ENCODE measurements around the gene HMCES. TPM values are rescaled to one million over a fixed set of nuclear protein-coding genes. Genes with fewer than 3 reads are reported as not detected.

The HMCES gene
- total and polyA plus RNA-seq, 7 donors, result 15.2 to 41.2 (median 21.6) TPM

DNA sequence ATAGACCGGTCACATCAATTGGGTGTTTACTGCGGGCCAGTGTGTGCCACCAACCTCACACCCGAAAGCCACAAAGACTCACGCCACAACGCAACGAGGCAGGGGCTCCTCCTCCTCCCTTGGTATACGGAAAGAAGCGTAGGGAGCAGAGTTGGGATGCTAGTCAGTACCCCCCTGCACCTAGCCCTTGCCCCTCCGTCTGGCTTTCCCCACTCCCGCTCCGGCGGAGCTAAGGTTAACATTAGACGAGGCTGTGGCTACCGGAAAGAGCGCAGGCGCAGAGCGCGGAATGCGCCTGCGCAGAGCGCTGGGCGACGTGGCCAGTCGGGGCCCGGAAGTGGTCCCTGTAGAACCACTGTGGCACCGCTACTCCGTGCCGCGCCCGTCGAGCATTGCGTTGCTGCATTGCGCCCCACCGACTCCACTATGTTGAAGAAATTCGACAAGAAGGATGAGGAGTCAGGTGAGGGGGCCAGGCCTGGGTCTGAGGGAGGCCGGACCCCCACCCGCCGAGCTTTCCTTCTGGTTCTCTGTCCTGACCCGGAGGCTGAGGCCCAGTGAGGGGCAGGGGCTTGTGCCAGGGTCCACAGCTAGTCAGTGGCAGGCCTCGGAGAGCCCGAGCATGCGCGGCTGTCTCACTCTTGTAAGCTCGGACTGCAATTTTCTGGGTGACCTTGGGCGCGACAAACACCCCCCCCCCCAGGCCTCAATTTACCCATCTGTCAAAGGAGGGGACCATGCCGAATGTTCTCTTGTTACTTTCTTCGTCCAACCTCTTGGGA lies 29.2 kb upstream of the HMCES start, which contains the start of gene COPG1:
Gene COPG1, plus strand, starts transcription at position 323 of the 782 bp plus-strand sequence. Its CDS starts 104 bp downstream, at position 427.
- Histone ChIP-seq H3K4me3 (peak within 1 kb of the TSS; percentile 83 to 87 (median 86)), H3K27ac (peak within 1 kb of the TSS; percentile 78 to 90 (median 84)), H3K27me3 (no peaks in the 10 kb centered on the region), H3K4me1 (peaks cover 0 to 49% (median 39%) of the 10 kb centered on the region in 4 donors), H3K9me3 (no peaks in the 10 kb centered on the region), H3K36me3 (peaks cover 12 to 30% (median 22%) of the 10 kb centered on the region in 4 donors)
- TF ChIP-seq POLR2A (IDR thresholded peaks at IDR 0.05) (peak; percentile 93 to 94), EP300 (IDR thresholded peaks at IDR 0.05) (peak in 1 of 4 donors; percentile 7), POLR2AphosphoS5 (IDR thresholded peaks at IDR 0.05) (peak; percentile 93 to 99 (median 98))
- TF ChIP-seq, protein P1, sequence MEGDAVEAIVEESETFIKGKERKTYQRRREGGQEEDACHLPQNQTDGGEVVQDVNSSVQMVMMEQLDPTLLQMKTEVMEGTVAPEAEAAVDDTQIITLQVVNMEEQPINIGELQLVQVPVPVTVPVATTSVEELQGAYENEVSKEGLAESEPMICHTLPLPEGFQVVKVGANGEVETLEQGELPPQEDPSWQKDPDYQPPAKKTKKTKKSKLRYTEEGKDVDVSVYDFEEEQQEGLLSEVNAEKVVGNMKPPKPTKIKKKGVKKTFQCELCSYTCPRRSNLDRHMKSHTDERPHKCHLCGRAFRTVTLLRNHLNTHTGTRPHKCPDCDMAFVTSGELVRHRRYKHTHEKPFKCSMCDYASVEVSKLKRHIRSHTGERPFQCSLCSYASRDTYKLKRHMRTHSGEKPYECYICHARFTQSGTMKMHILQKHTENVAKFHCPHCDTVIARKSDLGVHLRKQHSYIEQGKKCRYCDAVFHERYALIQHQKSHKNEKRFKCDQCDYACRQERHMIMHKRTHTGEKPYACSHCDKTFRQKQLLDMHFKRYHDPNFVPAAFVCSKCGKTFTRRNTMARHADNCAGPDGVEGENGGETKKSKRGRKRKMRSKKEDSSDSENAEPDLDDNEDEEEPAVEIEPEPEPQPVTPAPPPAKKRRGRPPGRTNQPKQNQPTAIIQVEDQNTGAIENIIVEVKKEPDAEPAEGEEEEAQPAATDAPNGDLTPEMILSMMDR (IDR thresholded peaks at IDR 0.05), result no peak
- peak; percentile 92 for DNase-seq
- intact Hi-C loops (cut with DNase I), result loop anchor here (5.0 kb wide), 3 partner anchors 127 to 277 kb away; partner anchors contain the start of gene RAB43
- 0% methylated on average over 48 of the region's 48 CpGs for WGBS, 2 donors

DNA sequence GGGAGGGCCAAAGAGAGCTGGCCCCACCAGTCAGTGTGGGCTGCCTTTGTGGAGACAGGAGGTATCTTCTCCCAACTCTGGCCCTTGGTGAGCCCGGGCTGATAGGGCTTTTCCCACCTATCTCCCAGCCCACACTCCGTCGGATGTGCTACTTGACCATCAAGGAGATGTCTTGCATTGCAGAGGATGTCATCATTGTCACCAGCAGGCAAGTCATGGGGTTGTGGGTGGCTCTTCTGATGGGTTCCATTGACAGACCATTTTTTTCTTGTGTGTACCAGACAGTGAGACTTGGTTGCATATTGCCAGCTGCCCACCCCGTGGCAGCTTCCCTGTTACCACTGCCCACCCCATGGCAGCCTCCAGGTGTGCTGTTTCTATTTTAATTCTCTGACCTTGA lies 25.9 kb upstream of the HMCES start:
- Histone ChIP-seq H3K27me3 (no peaks in the 10 kb centered on the region), H3K27ac (no peak overlapping the region), H3K4me3 (no peak overlapping the region), H3K36me3 (peaks cover 39 to 62% (median 55%) of the 10 kb centered on the region in 4 donors), H3K4me1 (peaks cover 0 to 36% (median 27%) of the 10 kb centered on the region in 4 donors), H3K9me3 (no peaks in the 10 kb centered on the region)
- DNase-seq, result no peak
- 91 to 99% methylated on average over 4 of the region's 4 CpGs for WGBS, 2 donors
- intact Hi-C loops (cut with DNase I), result no loop called here
- TF ChIP-seq EP300 (IDR thresholded peaks at IDR 0.05) (no peak), POLR2AphosphoS5 (IDR thresholded peaks at IDR 0.05) (no peak), POLR2A (IDR thresholded peaks at IDR 0.05) (no peak)

DNA sequence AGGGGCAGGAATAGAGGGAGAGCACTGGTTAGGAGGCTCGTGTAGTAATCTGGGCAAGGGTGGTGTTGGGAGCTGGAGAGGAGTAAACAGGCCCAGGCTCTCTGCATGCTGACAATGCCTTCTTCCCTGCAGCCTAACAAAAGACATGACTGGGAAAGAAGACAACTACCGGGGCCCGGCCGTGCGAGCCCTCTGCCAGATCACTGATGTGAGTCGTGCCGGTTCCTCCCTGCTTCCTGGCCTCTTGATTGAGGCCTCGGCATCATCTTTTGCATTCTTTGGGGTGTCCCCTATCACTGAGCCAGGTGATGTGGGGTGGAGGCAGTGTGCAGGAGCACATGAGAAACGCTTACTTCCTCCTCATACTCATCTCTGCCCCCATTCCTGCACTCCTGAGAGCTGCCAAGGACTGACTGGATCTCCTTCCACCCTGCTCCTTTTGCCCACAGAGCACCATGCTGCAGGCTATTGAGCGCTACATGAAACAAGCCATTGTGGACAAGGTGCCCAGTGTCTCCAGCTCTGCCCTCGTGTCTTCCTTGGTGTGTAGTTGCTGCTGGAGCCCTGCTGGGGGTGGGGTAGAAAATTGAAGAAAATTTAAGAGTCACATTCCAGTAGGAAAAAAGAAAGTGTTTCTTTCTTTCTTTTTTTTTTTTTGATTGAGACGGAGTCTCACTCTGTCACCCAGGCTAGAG lies 24.0 kb upstream of the HMCES start:
- Histone ChIP-seq H3K4me3 (no peak overlapping the region), H3K36me3 (peaks cover 55 to 80% (median 70%) of the 10 kb centered on the region in 4 donors), H3K27me3 (no peaks in the 10 kb centered on the region), H3K27ac (no peak overlapping the region), H3K4me1 (peaks cover 0 to 25% (median 16%) of the 10 kb centered on the region in 4 donors), H3K9me3 (no peaks in the 10 kb centered on the region)
- no peak for DNase-seq
- WGBS, 2 donors, result 92 to 93% methylated on average over 12 of the region's 12 CpGs
- intact Hi-C loops (cut with DNase I), result no loop called here
- no peak for TF ChIP-seq POLR2AphosphoS5 (IDR thresholded peaks at IDR 0.05)
- no peak for TF ChIP-seq EP300 (IDR thresholded peaks at IDR 0.05)
- TF ChIP-seq POLR2A (IDR thresholded peaks at IDR 0.05), result no peak
- TF ChIP-seq, protein P1 (IDR thresholded peaks at IDR 0.05), result no peak

DNA sequence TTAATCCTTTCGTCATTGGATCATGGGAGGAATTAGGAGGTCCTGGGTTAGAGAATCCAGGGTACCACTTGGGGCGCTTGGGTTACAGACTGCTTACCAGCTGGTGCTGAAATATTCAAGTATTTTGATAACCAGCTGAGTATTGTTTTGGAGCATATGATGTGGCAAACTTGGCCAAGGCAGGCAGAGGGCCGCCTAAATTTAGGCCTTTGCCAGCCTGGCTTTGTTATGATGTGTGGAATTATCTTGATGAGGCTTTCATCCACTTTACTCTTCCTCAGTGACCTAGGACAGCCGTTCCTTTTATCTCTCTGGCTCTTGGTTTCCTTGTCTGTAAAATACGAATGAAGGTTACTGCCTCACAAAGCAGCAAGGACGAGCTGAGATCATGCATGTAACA lies 22.4 kb upstream of the HMCES start:
- TF ChIP-seq POLR2AphosphoS5 (IDR thresholded peaks at IDR 0.05) (no peak), POLR2A (IDR thresholded peaks at IDR 0.05) (no peak), EP300 (IDR thresholded peaks at IDR 0.05) (no peak)
- TF ChIP-seq, protein P1 (IDR thresholded peaks at IDR 0.05), result no peak
- intact Hi-C loops (cut with DNase I), result no loop called here
- H3K27ac ChIP-seq, result no peak overlapping the region
- peaks cover 69 to 95% (median 83%) of the 10 kb centered on the region in 4 donors for H3K36me3 ChIP-seq
- H3K4me3 ChIP-seq, result no peak overlapping the region
- 88 to 95% methylated on average over 6 of the region's 6 CpGs for WGBS, 2 donors
- H3K9me3 ChIP-seq, result no peaks in the 10 kb centered on the region
- no peaks in the 10 kb centered on the region for H3K27me3 ChIP-seq
- no peak for DNase-seq
- peaks cover 0 to 12% (median 3%) of the 10 kb centered on the region in 4 donors for H3K4me1 ChIP-seq

DNA sequence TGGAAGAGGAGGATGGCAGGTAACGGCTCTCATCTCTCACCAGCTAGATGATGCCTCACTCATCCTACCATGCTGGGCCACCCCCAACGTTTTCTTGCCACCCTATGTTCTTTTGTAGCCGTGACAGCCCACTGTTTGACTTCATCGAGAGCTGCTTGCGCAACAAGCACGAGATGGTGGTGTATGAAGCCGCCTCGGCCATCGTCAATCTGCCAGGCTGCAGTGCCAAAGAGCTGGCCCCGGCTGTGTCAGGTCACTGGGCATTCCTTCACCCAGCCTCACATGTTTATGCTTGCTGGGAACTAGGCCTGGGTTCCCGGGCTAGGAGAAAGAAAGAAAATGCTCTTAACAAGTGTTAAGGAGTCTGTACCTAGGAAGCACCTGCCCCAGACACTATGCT lies 21.1 kb upstream of the HMCES start:
- no peak for DNase-seq

More for the DNA sequence above, 21.1 kb upstream of the HMCES start:
- Histone ChIP-seq H3K4me1 (no peaks in the 10 kb centered on the region), H3K4me3 (no peak overlapping the region), H3K27ac (no peak overlapping the region), H3K9me3 (no peaks in the 10 kb centered on the region), H3K27me3 (no peaks in the 10 kb centered on the region), H3K36me3 (peaks cover 65 to 100% (median 87%) of the 10 kb centered on the region in 4 donors)
- intact Hi-C loops (cut with DNase I), result no loop called here
- 93 to 94% methylated on average over 11 of the region's 11 CpGs for WGBS, 2 donors
- no peak for TF ChIP-seq POLR2A (IDR thresholded peaks at IDR 0.05)
- no peak for TF ChIP-seq EP300 (IDR thresholded peaks at IDR 0.05)
- no peak for TF ChIP-seq POLR2AphosphoS5 (IDR thresholded peaks at IDR 0.05)
- TF ChIP-seq, protein P1 (IDR thresholded peaks at IDR 0.05), result no peak
